ENCODE data around the gene NRXN3.

Gene NRXN3

DNA sequence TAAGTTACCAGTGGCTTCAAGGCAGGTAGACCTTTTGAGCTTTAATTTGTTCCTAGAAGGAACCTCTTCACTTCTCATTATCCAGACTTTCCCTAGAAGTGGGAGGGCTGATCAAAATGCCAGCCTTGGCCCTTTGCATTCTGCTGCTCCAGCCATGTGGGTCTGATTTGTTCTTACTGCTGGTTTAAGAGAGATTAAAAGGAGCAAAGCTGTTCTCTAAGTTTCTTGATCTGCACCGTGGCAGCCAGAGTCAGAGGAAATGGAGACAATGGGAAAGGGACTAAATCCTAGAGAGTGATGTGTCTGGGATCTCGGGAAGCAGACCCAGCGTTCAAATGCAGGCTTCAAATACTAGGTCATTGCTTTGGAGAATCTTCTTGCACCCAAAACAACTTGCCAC, 1281.4 kb downstream of the NRXN3 start:
- in situ Hi-C loops (cut with MboI; ENCODE audit: low sequenced_read_pairs, unreplicated experiment): no loop called here
- no peak for DNase-seq (ENCODE audit: low spot score)
- TF ChIP-seq, protein P1, sequence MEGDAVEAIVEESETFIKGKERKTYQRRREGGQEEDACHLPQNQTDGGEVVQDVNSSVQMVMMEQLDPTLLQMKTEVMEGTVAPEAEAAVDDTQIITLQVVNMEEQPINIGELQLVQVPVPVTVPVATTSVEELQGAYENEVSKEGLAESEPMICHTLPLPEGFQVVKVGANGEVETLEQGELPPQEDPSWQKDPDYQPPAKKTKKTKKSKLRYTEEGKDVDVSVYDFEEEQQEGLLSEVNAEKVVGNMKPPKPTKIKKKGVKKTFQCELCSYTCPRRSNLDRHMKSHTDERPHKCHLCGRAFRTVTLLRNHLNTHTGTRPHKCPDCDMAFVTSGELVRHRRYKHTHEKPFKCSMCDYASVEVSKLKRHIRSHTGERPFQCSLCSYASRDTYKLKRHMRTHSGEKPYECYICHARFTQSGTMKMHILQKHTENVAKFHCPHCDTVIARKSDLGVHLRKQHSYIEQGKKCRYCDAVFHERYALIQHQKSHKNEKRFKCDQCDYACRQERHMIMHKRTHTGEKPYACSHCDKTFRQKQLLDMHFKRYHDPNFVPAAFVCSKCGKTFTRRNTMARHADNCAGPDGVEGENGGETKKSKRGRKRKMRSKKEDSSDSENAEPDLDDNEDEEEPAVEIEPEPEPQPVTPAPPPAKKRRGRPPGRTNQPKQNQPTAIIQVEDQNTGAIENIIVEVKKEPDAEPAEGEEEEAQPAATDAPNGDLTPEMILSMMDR (IDR thresholded peaks at IDR 0.05; ENCODE audit: borderline replicate concordance, control extremely low read depth, extremely low read depth, insufficient read depth, missing control alignments): no peak

DNA sequence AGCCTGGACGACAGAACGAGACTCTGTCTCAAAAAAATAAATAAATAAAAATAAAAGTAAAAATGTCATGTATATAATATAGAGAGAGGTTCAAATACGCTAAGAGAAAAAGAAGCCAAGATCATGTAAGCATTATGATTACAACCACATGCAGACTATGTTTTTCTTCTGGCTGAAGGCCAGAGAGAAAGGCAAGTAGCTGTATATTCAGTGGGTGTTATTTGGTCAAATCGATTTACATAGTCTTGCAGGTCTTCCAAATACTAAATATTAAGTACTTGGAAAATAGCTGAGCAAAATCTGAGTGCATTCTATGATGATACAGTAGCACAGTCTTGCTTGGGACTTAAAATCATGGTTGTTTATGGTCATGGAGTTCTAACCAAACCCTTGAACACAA, 1283.1 kb downstream of the NRXN3 start:
- DNase-seq (ENCODE audit: low spot score): no peak
- TF ChIP-seq, protein P1 (IDR thresholded peaks at IDR 0.05; ENCODE audit: borderline replicate concordance, control extremely low read depth, extremely low read depth, insufficient read depth, missing control alignments): no peak
- in situ Hi-C loops (cut with MboI; ENCODE audit: low sequenced_read_pairs, unreplicated experiment): no loop called here

DNA sequence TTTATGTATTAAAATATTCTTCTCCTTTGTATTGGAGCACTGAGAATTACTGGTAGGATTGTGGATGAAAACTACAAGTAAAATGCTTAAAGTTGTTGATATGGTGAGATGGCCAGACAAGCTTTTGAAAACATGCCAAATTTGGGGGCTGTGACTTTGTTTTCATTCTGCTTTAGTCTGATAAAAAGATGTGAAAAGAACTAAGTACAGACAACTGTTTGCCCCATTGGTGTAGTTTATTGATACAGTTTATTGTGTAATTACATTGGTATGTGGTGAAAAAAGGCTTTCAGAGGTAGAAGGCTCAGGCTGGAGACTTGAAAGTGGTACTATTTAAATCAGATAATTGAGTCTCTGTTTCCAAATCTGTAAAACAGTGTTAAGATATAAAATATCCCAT, 1294.3 kb downstream of the NRXN3 start:
- in situ Hi-C loops (cut with MboI; ENCODE audit: low sequenced_read_pairs, unreplicated experiment): no loop called here
- no peak for DNase-seq (ENCODE audit: low spot score)

DNA sequence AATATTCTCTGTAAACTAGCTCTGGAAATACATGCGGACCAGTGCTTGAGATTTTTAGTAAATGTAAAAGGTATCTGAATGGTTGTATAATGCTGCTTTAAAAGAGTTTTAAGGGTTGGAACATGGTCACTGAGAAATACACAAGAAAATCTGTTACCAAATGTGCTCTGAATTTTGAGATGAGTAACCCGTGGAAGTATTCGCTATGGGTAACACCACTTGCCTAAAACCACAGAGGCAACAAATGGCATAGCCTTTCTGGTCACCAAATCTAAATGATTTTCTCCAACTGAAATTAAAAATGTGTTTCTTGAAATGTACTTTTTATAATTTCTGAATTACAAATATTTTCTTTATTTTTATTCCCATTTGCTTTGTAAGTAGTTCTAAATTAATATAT, 1295.5 kb downstream of the NRXN3 start:
- TF ChIP-seq, protein P1 (IDR thresholded peaks at IDR 0.05; ENCODE audit: borderline replicate concordance, control extremely low read depth, extremely low read depth, insufficient read depth, missing control alignments): no peak
- in situ Hi-C loops (cut with MboI; ENCODE audit: low sequenced_read_pairs, unreplicated experiment): no loop called here
- no peak for DNase-seq (ENCODE audit: low spot score)

More for the DNA sequence above, 1294.3 kb downstream of the NRXN3 start:
- TF ChIP-seq, protein P1 (IDR thresholded peaks at IDR 0.05; ENCODE audit: borderline replicate concordance, control extremely low read depth, extremely low read depth, insufficient read depth, missing control alignments): no peak

DNA sequence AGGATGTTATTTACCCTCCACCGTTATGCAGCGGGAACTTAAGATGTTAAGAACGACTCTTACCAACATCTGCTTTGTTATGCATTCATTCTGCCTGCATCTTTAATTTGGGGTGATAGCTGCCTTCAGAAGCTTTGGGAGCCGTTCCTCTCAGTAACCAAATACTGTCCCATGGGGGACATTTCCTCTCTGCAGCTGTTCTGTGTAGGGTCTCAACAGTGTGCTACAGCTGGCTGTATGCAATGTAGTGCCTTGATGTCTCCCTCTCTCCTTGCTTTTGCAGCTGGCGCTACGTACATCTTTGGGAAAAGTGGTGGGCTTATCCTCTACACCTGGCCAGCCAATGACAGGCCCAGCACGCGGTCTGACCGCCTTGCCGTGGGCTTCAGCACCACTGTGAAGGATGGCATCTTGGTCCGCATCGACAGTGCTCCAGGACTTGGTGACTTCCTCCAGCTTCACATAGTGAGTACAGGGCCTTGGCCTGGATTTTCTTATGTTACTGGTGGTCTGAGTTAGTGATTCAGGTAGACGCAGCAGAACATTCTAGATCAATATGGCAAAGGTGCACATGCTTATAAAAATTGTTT, 1296.9 kb downstream of the NRXN3 start:
- in situ Hi-C loops (cut with MboI; ENCODE audit: low sequenced_read_pairs, unreplicated experiment): no loop called here
- TF ChIP-seq, protein P1 (IDR thresholded peaks at IDR 0.05; ENCODE audit: borderline replicate concordance, control extremely low read depth, extremely low read depth, insufficient read depth, missing control alignments): no peak
- DNase-seq (ENCODE audit: low spot score): no peak

DNA sequence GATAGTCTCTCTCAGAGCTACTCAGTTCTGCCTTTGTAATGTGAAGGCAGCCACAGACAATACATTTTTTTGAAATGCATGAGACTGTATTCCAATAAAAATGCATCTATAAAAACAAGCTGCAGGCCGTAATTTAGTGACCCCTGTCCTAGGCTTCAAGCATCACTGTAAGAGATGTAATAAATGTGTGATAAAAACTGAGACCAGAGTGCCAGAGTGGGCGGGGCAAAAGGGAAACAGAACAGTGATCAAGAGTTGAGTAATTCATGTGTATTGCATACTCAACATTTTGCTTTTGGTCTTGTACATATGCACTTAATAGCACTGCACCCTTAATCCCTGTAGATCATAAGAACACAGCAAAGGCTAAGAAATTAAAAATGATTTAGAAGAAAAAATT, 1297.7 kb downstream of the NRXN3 start:
- in situ Hi-C loops (cut with MboI; ENCODE audit: low sequenced_read_pairs, unreplicated experiment): no loop called here
- TF ChIP-seq, protein P1 (IDR thresholded peaks at IDR 0.05; ENCODE audit: borderline replicate concordance, control extremely low read depth, extremely low read depth, insufficient read depth, missing control alignments): no peak
- DNase-seq (ENCODE audit: low spot score): no peak
